Measurements from ENCODE around the gene PHRF1.

Gene PHRF1

GRCh38 chr11:540583-541432 is 35.5 kb upstream of the PHRF1 start:
- TF ChIP-seq CTCF (IDR thresholded peaks at IDR 0.05; ENCODE audit: control insufficient read depth, extremely low read depth, insufficient read depth) = no peak
- no peak for DNase-seq (ENCODE audit: low read depth)
- H3K4me3 ChIP-seq (ENCODE audit: low read depth, low read length) = no peak overlapping the region

DNA sequence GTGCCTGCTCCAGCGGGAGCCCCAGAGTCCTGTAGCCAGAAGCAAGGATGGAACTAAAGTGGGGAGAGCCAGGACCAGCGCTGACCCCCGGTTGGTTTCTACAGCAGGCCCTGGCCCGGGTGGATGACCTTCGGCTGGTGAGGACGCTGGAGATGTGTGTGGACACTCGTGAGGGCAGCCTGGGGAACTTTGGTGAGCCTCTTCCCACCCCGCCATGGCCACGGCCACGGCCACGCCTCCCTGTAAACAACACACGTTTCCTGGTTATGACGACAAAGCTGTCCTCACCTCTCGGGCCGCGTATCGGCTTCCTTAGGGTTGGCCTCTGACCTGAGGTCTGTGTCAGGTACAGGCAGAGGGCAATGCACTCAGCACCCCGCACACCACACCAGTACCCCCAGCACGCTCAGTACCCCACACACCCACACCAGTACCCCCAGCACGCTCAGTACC is 34.8 kb upstream of the PHRF1 start:
- no peak overlapping the region for H3K4me3 ChIP-seq (ENCODE audit: low read depth, low read length)
- no peak for TF ChIP-seq CTCF (IDR thresholded peaks at IDR 0.05; ENCODE audit: control insufficient read depth, extremely low read depth, insufficient read depth)
- no peak for DNase-seq (ENCODE audit: low read depth)

DNA sequence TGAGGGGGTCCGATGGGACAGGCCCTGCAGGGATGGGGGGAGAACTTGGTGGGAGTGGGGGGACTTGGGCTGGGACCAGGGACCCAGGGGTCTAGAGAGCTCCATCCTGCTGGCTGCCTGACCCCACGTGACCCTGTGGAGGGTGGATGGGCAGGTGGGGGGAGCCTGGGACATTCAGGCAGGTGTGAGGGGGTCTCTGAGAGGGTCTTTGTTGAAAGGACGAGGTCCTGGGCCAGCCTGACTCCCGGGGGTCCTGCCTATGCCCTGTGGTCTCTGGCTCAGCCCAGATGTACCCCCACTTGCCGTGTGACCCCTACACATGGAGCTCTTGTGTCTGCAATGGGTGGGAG is 31.5 kb upstream of the PHRF1 start:
- DNase-seq (ENCODE audit: low read depth) = no peak
- TF ChIP-seq CTCF (IDR thresholded peaks at IDR 0.05; ENCODE audit: control insufficient read depth, extremely low read depth, insufficient read depth) = no peak
- no peak overlapping the region for H3K4me3 ChIP-seq (ENCODE audit: low read depth, low read length)

- TF ChIP-seq CTCF (IDR thresholded peaks at IDR 0.05; ENCODE audit: control insufficient read depth, extremely low read depth, insufficient read depth) = no peak
- no peak overlapping the region for H3K4me3 ChIP-seq (ENCODE audit: low read depth, low read length)
- no peak for DNase-seq (ENCODE audit: low read depth)
Observed at GRCh38 chr11:545171-545570, 31.1 kb upstream of the PHRF1 start.

DNA sequence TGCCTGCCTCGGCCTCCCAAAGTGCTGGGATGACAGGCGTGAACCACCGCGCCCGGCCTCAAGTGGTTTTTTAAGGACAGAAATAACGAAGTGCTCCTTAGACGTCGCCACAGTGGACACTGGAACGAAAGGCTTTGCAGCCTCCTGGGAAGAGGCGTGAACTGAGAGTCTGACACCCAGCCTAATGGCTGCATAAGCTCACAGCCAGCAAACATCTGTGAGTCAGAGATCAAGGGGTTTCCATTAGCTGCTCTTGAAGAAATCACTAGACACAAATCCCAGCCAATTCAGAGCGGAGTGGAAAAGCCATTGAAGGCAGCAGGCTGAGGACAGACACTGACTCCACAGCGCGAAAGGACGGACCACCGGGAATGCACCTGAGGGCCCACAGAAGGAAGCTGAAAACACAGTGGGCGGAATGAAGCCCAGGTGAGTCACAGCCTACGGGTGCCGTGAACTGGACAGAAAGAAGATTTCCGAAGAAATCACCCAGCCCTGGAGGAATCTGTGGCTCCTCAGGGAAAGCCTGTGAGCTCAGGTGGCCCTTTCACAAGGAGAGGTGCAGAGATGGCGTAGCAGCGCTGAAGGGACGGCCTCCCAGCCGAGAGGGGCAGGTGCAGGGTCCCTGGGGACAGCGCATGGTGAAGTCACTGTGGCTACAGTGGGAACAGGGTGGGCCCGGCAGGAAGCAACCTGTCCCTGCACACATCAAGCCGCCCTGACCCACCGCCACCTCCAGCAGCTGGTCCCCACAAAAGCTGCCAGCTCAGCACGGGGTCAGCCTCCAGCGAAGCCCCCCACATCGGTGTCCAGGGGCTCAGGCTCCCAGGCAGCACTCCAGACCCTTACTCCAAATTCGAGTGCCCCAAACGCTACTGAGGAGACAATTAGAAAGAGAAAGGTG is 27.3 kb upstream of the PHRF1 start:
- DNase-seq (ENCODE audit: low read depth) = no peak
- no peak for TF ChIP-seq CTCF (IDR thresholded peaks at IDR 0.05; ENCODE audit: control insufficient read depth, extremely low read depth, insufficient read depth)
- no peak overlapping the region for H3K4me3 ChIP-seq (ENCODE audit: low read depth, low read length)

- no peak for TF ChIP-seq CTCF (IDR thresholded peaks at IDR 0.05; ENCODE audit: control insufficient read depth, extremely low read depth, insufficient read depth)
Observed at GRCh38 chr11:550021-550745, 26.1 kb upstream of the PHRF1 start.

More at GRCh38 chr11:550021-550745, 26.1 kb upstream of the PHRF1 start:
- H3K4me3 ChIP-seq (ENCODE audit: low read depth, low read length) = no peak overlapping the region
- no peak for DNase-seq (ENCODE audit: low read depth)
